GM21619 (cell line): ENCODE data around the gene TAGLN.
"Not testable (repeated sequence)": the region's sequence is repeated elsewhere in the genome, so short reads cannot be mapped to it uniquely, and the experiment has no call there.

Source experiments
- ATAC-seq: cut with Tn5 transposase; IDR thresholded peaks from one replicate; pipeline ENCODE4 v1.9.1; 2021; ENCODE audit not compliant: unreplicated experiment

Gene TAGLN

GRCh38 chr11:117180661-117181585, 18.2 kb upstream of the TAGLN start:
- peak; percentile 24 for ATAC-seq

GRCh38 chr11:117181586-117182550, 17.3 kb upstream of the TAGLN start:
- no peak for ATAC-seq

- ATAC-seq: no peak
Measured at GRCh38 chr11:117182551-117182935, 16.6 kb upstream of the TAGLN start.

GRCh38 chr11:117183178-117183577, 16.0 kb upstream of the TAGLN start:
- not testable (repeated sequence) for ATAC-seq

- ATAC-seq: no peak
Measured at GRCh38 chr11:117183724-117184349, 15.3 kb upstream of the TAGLN start.

- ATAC-seq: no peak
Measured at GRCh38 chr11:117185736-117186430, 13.3 kb upstream of the TAGLN start.

GRCh38 chr11:117186431-117186761, 12.8 kb upstream of the TAGLN start:
- ATAC-seq: no peak

GRCh38 chr11:117187007-117187406, 12.2 kb upstream of the TAGLN start:
- no peak for ATAC-seq

GRCh38 chr11:117187428-117187798, 11.8 kb upstream of the TAGLN start:
- no peak for ATAC-seq

- no peak for ATAC-seq
Measured at GRCh38 chr11:117187799-117188481, 11.2 kb upstream of the TAGLN start.

GRCh38 chr11:117188620-117189081, 10.5 kb upstream of the TAGLN start:
- ATAC-seq: no peak

GRCh38 chr11:117189191-117189940, 9.8 kb upstream of the TAGLN start:
- ATAC-seq: peak; percentile 74

GRCh38 chr11:117189941-117190544, 9.1 kb upstream of the TAGLN start:
- ATAC-seq: no peak

- no peak for ATAC-seq
Measured at GRCh38 chr11:117191680-117192400, 7.3 kb upstream of the TAGLN start.

- ATAC-seq: no peak
Measured at GRCh38 chr11:117192401-117192875, 6.7 kb upstream of the TAGLN start.

- ATAC-seq: no peak
Measured at GRCh38 chr11:117193130-117194020, 5.8 kb upstream of the TAGLN start.

GRCh38 chr11:117194267-117194666, 4.9 kb upstream of the TAGLN start:
- ATAC-seq: no peak
